ENCODE measurements around the gene PPP1R9A. TPM values are rescaled to one million over a fixed set of nuclear protein-coding genes. Genes with fewer than 3 reads are reported as not detected.

PPP1R9A gene
- polyA plus RNA-seq, 3 donors = not detected

DNA sequence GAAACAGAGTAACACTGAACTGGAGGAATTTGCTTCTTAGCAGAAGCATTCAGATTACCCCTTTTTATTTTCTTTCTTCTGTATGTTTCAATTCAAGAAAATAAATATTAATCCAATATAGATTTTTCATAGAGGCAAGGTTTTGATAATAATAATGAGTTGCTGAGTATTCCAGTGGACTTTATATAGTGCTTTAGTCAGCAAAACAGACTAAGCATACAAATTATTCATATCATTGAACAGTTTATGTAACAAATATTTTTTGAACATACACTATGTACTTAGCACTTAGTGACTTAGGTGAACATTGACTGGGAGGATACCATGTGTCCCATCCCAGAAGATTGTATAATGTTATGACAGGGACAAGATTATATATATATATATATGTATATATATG is 32.0 kb downstream of the PPP1R9A start:
- H3K9me3 ChIP-seq (replicated peaks in 1 of 2; ENCODE audit: control insufficient read depth in 1 of 2, insufficient read depth in 1 of 2, low read length in 2 of 2) = no peaks in the 10 kb centered on the region
- Mint-ChIP-seq H3K4me3 (no peak overlapping the region), H3K9me3 (peaks cover 0 to 2% (median 0%) of the 10 kb centered on the region in 7 donors), H3K4me1 (no peaks in the 10 kb centered on the region), H3K27me3 (ENCODE audit: low read depth in 3 of 3) (no peaks in the 10 kb centered on the region), H3K27ac (no peak overlapping the region), H3K36me3 (no peaks in the 10 kb centered on the region)
- no peaks in the 10 kb centered on the region for H3K36me3 ChIP-seq (replicated peaks in 1 of 2; ENCODE audit: control insufficient read depth in 1 of 2, insufficient read depth in 2 of 2, low read length in 2 of 2)
- no peaks in the 10 kb centered on the region for H3K4me1 ChIP-seq (ENCODE audit: control insufficient read depth in 1 of 2, insufficient read depth in 2 of 2, low read length in 2 of 2)
- H3K9ac ChIP-seq (ENCODE audit: insufficient read depth, low read length, poor library complexity, severe bottlenecking) = no peak overlapping the region
- no peaks in the 10 kb centered on the region for H3K79me2 ChIP-seq (ENCODE audit: insufficient read depth, low read length)
- DNase-seq = no peak
- no peaks in the 10 kb centered on the region for H3K27me3 ChIP-seq (ENCODE audit: control insufficient read depth in 2 of 2, insufficient read depth in 2 of 2, low read length in 2 of 2)
- H3K4me3 ChIP-seq (replicated peaks in 1 of 3; ENCODE audit: low read depth in 2 of 3, low read length in 3 of 3) = no peak overlapping the region
- no peak overlapping the region for H2AFZ ChIP-seq (ENCODE audit: insufficient read depth, low read depth, low read length, poor library complexity, severe bottlenecking)
- TF ChIP-seq, protein P1, sequence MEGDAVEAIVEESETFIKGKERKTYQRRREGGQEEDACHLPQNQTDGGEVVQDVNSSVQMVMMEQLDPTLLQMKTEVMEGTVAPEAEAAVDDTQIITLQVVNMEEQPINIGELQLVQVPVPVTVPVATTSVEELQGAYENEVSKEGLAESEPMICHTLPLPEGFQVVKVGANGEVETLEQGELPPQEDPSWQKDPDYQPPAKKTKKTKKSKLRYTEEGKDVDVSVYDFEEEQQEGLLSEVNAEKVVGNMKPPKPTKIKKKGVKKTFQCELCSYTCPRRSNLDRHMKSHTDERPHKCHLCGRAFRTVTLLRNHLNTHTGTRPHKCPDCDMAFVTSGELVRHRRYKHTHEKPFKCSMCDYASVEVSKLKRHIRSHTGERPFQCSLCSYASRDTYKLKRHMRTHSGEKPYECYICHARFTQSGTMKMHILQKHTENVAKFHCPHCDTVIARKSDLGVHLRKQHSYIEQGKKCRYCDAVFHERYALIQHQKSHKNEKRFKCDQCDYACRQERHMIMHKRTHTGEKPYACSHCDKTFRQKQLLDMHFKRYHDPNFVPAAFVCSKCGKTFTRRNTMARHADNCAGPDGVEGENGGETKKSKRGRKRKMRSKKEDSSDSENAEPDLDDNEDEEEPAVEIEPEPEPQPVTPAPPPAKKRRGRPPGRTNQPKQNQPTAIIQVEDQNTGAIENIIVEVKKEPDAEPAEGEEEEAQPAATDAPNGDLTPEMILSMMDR (IDR thresholded peaks at IDR 0.05) = no peak
- H3K4me2 ChIP-seq (replicated peaks; ENCODE audit: extremely low read depth, low read length, poor library complexity, severe bottlenecking) = no peak overlapping the region
- intact Hi-C loops (cut with micrococcal nuclease) = no loop called here
- no peak overlapping the region for H3K27ac ChIP-seq (ENCODE audit: low read depth in 1 of 2, low read length in 2 of 2)
- no peaks in the 10 kb centered on the region for H4K20me1 ChIP-seq (ENCODE audit: insufficient read depth, low read length)

DNA sequence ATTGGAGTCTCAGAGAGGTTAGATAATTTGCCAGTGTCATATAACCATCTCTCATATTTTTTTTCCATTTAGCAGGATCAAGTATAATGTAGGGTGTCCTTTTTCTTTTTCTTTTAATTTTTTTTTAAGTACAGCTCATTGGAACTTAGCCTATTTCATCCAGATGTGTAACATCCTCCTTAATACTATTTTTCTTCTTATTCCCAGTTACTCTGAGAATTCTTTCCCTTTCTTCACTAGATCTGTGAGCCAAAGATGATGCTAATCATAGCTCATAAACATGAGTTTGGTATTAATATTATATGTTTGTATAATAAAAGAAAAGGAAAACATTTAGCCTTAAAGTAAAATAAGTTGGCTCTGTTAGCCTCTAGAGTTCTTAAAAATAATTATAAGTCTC is 32.8 kb downstream of the PPP1R9A start:
- H3K4me1 Mint-ChIP-seq = no peaks in the 10 kb centered on the region
- H3K4me2 ChIP-seq (replicated peaks; ENCODE audit: extremely low read depth, low read length, poor library complexity, severe bottlenecking) = no peak overlapping the region
- no peak for DNase-seq
- no peak overlapping the region for H3K4me3 Mint-ChIP-seq
- H2AFZ ChIP-seq (ENCODE audit: insufficient read depth, low read depth, low read length, poor library complexity, severe bottlenecking) = no peak overlapping the region
- H3K4me3 ChIP-seq (replicated peaks in 1 of 3; ENCODE audit: low read depth in 2 of 3, low read length in 3 of 3) = no peak overlapping the region
- H3K27me3 ChIP-seq (ENCODE audit: control insufficient read depth in 2 of 2, insufficient read depth in 2 of 2, low read length in 2 of 2) = no peaks in the 10 kb centered on the region
- peaks cover 0 to 2% (median 0%) of the 10 kb centered on the region in 7 donors for H3K9me3 Mint-ChIP-seq
- intact Hi-C loops (cut with micrococcal nuclease) = no loop called here
- H3K9me3 ChIP-seq (replicated peaks in 1 of 2; ENCODE audit: control insufficient read depth in 1 of 2, insufficient read depth in 1 of 2, low read length in 2 of 2) = no peaks in the 10 kb centered on the region
- no peak overlapping the region for H3K9ac ChIP-seq (ENCODE audit: insufficient read depth, low read length, poor library complexity, severe bottlenecking)
- TF ChIP-seq, protein P1 (IDR thresholded peaks at IDR 0.05) = no peak
- no peaks in the 10 kb centered on the region for H4K20me1 ChIP-seq (ENCODE audit: insufficient read depth, low read length)
- H3K36me3 Mint-ChIP-seq = no peaks in the 10 kb centered on the region
- no peak overlapping the region for H3K27ac ChIP-seq (ENCODE audit: low read depth in 1 of 2, low read length in 2 of 2)
- H3K79me2 ChIP-seq (ENCODE audit: insufficient read depth, low read length) = no peaks in the 10 kb centered on the region
- no peaks in the 10 kb centered on the region for H3K36me3 ChIP-seq (replicated peaks in 1 of 2; ENCODE audit: control insufficient read depth in 1 of 2, insufficient read depth in 2 of 2, low read length in 2 of 2)
- no peaks in the 10 kb centered on the region for H3K4me1 ChIP-seq (ENCODE audit: control insufficient read depth in 1 of 2, insufficient read depth in 2 of 2, low read length in 2 of 2)
- H3K27ac Mint-ChIP-seq = no peak overlapping the region
- no peaks in the 10 kb centered on the region for H3K27me3 Mint-ChIP-seq (ENCODE audit: low read depth in 3 of 3)
